Heart left ventricle (tissue), 13 donors: ENCODE data around the gene WWOX.

ENCODE experiments used
- CTCF ChIP-seq, 12 donors: fragments of 200-600 bp; sonication (generic) in 4 of 12; IDR thresholded peaks; one replicate each; pipeline versions ENCODE4 v1.5.0 to v1.8.0; 2018 to 2022; ENCODE audit warnings: antibody characterized with exemption in 12 of 12, mild to moderate bottlenecking in 5 of 12
- POLR2A ChIP-seq, 2 donors: fragments of 450-650 bp; IDR thresholded peaks; one replicate each; pipeline ENCODE4 v1.6.1; 2017; ENCODE audit warnings: antibody characterized with exemption in 2 of 2, mild to moderate bottlenecking in 2 of 2, moderate library complexity in 2 of 2
- donor health status: ischemic (EF 13 %, LVEDD 7.1; RV severe dilation, severe dysfunction).
- donor health status: DM: no; HTN: yes; CAD: no.
- donor health status: DM: no; HTN: no; CAD: no.
- donor health status: ischemic (EF 25% LVEDD 6.9; RV normal size, moderate dysfunction).
- donor health status: ischemic (EF 25% LVEDD 5.7; RV mildly dilated, moderate dysfunction).
- donor health status: ischemic (EF 35%, LVEDD 5.7; RV mildly dilated, moderate dysfunction).
- donor health status: nonischemic (EF 11% LVEDD 7.7; RV severe dilation, severe dysfunction).
- donor health status: DM: yes; HTN: yes; CAD: no.
- donor health status: PGD.
- donor health status: ischemic (EF 29% LVEDD 5.4; RV normal size, mild dysfunction).
- donor health status: nonischemic (EF 23%, LVEDD 6.1; RV moderate dilation, normal function).

- TF ChIP-seq CTCF (IDR thresholded peaks at IDR 0.05), result no peak
- TF ChIP-seq POLR2A (IDR thresholded peaks at IDR 0.05), result no peak
These were observed 41.5 kb upstream of the WWOX start for GRCh38 chr16:78057803-78058564.
